Neural progenitor cell (in vitro differentiated cells): ENCODE data around the gene EMB. TPM values are rescaled to one million over a fixed set of nuclear protein-coding genes. Genes with fewer than 3 reads are reported as not detected.
"Not testable (repeated sequence)": the region's sequence is repeated elsewhere in the genome, so short reads cannot be mapped to it uniquely, and the experiment has no call there.

Experiments used
- DNase-seq: peaks from one replicate; pipeline ENCODE4 v3.0.0-alpha.2; 2016; ENCODE audit warnings: low spot score
- H2AFZ ChIP-seq: fragments of 200-600 bp; sonication (generic); replicated peaks from 2 replicates; pipeline ENCODE4 v1.6.1; 2016; ENCODE audit warnings: antibody characterized with exemption
- H3F3A ChIP-seq: fragments of 200-600 bp; sonication (generic); 2 replicates; pipeline ENCODE4 v1.6.1; 2016; ENCODE audit warnings: antibody characterized with exemption, low read depth
- H3K27ac ChIP-seq: fragments of 200-600 bp; sonication (generic); 2 replicates; pipeline ENCODE4 v1.5.1; 2016; ENCODE audit warnings: mild to moderate bottlenecking
- H3K27me3 ChIP-seq: fragments of 200-600 bp; sonication (generic); 2 replicates; pipeline ENCODE4 v1.6.1; 2016; ENCODE audit warnings: mild to moderate bottlenecking, moderate library complexity
- H3K36me3 ChIP-seq: fragments of 200-600 bp; sonication (generic); 2 replicates; pipeline ENCODE4 v1.5.1; 2016
- H3K4me1 ChIP-seq: fragments of 200-600 bp; sonication (generic); 2 replicates; pipeline ENCODE4 v1.6.1; 2016; ENCODE audit warnings: mixed run types
- H3K4me2 ChIP-seq: fragments of 200-600 bp; sonication (generic); 2 replicates; pipeline ENCODE4 v1.6.1; 2016
- H3K4me3 ChIP-seq: fragments of 200-600 bp; sonication (generic); 2 replicates; pipeline ENCODE4 v1.5.1; 2016
- H3K79me2 ChIP-seq: fragments of 200-600 bp; sonication (generic); 2 replicates; pipeline ENCODE4 v1.6.1; 2016; ENCODE audit warnings: low read depth
- H3K9ac ChIP-seq: fragments of 200-600 bp; sonication (generic); 2 replicates; pipeline ENCODE4 v1.6.1; 2016
- H3K9me3 ChIP-seq: fragments of 200-600 bp; sonication (generic); 2 replicates; pipeline ENCODE4 v1.5.1; 2016; ENCODE audit warnings: low read depth
- H4K20me1 ChIP-seq: fragments of 200-600 bp; sonication (generic); 2 replicates; pipeline ENCODE4 v1.6.1; 2016; ENCODE audit warnings: low read depth
- H3K27ac Mint-ChIP-seq: 3 replicates; pipeline ENCODE4 v1.8.0; 2021; ENCODE audit warnings: mixed read lengths
- H3K27me3 Mint-ChIP-seq: 2 replicates; pipeline ENCODE4 v1.8.0; 2022; ENCODE audit warnings: low read depth, mild to moderate bottlenecking, inconsistent platforms, moderate library complexity, mixed read lengths; ENCODE audit not compliant: insufficient read depth
- H3K36me3 Mint-ChIP-seq: 3 replicates; pipeline ENCODE4 v1.8.0; 2021; ENCODE audit warnings: mixed read lengths
- H3K4me1 Mint-ChIP-seq: 3 replicates; pipeline ENCODE4 v1.8.0; 2021; ENCODE audit warnings: mixed read lengths
- H3K4me3 Mint-ChIP-seq: 3 replicates; pipeline ENCODE4 v1.8.0; 2021; ENCODE audit warnings: mild to moderate bottlenecking, moderate library complexity, mixed read lengths
- H3K9me3 Mint-ChIP-seq: 3 replicates; pipeline ENCODE4 v1.8.0; 2020; ENCODE audit warnings: mixed read lengths
- CTCF ChIP-seq: fragments of 200-600 bp; sonication (generic); IDR thresholded peaks from 2 replicates; pipeline ENCODE4 v1.5.1; 2017; ENCODE audit warnings: antibody characterized with exemption, mild to moderate bottlenecking
- EZH2 ChIP-seq: fragments of 200-600 bp; sonication (generic); IDR thresholded peaks from 2 replicates; pipeline ENCODE4 v1.6.1; 2017; ENCODE audit warnings: antibody characterized with exemption, mild to moderate bottlenecking, moderate library complexity
- EZH2phosphoT487 ChIP-seq: fragments of 200-600 bp; sonication (generic); IDR thresholded peaks from 2 replicates; pipeline ENCODE4 v1.6.1; 2017; ENCODE audit warnings: antibody characterized with exemption
- total RNA-seq: library from RNA; depleted of rRNA; stranded (reverse); fragments of >200 nt; gene quantifications from 2 replicates; pipeline ENCODE4 v1.2.3, GENCODE V29; 2015; ENCODE audit warnings: low replicate concordance

EMB gene
- total RNA-seq, 1 donor from 2014 or later, result 40.6 TPM

GRCh38 chr5:50447941-50448340 lies 6.9 kb upstream of the EMB start:
- Histone ChIP-seq H3K27me3 (no peaks in the 10 kb centered on the region), H3K36me3 (no peaks in the 10 kb centered on the region), H3K27ac (no peak overlapping the region), H3K9me3 (no peaks in the 10 kb centered on the region), H2AFZ (no peak overlapping the region), H3K4me1 (no peaks in the 10 kb centered on the region), H3K79me2 (no peaks in the 10 kb centered on the region), H3F3A (no peaks in the 10 kb centered on the region), H3K4me3 (no peak overlapping the region), H4K20me1 (no peaks in the 10 kb centered on the region), H3K9ac (no peak overlapping the region), H3K4me2 (no peak overlapping the region)
- DNase-seq, result no peak
- peaks cover 3% of the 10 kb centered on the region for H3K4me1 Mint-ChIP-seq
- peaks cover 5% of the 10 kb centered on the region for H3K9me3 Mint-ChIP-seq
- peaks cover 8% of the 10 kb centered on the region for H3K27me3 Mint-ChIP-seq
- no peak overlapping the region for H3K4me3 Mint-ChIP-seq
- no peak overlapping the region for H3K27ac Mint-ChIP-seq
- TF ChIP-seq CTCF (no peak), EZH2phosphoT487 (no peak), EZH2 (no peak)
- no peaks in the 10 kb centered on the region for H3K36me3 Mint-ChIP-seq

GRCh38 chr5:50447228-50447627 lies 6.1 kb upstream of the EMB start:
- H3K9me3 Mint-ChIP-seq, result peaks cover 3% of the 10 kb centered on the region
- TF ChIP-seq EZH2phosphoT487 (no peak), EZH2 (no peak), CTCF (no peak)

GRCh38 chr5:50445296-50445949 lies 4.3 kb upstream of the EMB start:
- Mint-ChIP-seq H3K4me3 (no peak overlapping the region), H3K36me3 (no peaks in the 10 kb centered on the region), H3K27ac (no peak overlapping the region), H3K4me1 (peaks cover 13% of the 10 kb centered on the region), H3K9me3 (no peaks in the 10 kb centered on the region), H3K27me3 (peaks cover 8% of the 10 kb centered on the region)
- H4K20me1 ChIP-seq, result no peaks in the 10 kb centered on the region
- H3F3A ChIP-seq, result peaks cover 15% of the 10 kb centered on the region
- no peaks in the 10 kb centered on the region for H3K36me3 ChIP-seq
- TF ChIP-seq CTCF, result no peak
- TF ChIP-seq EZH2, result no peak
- no peak for TF ChIP-seq EZH2phosphoT487
- no peak overlapping the region for H2AFZ ChIP-seq
- no peaks in the 10 kb centered on the region for H3K27me3 ChIP-seq
- H3K4me2 ChIP-seq, result no peak overlapping the region
- peaks cover 5% of the 10 kb centered on the region for H3K4me1 ChIP-seq
- no peak overlapping the region for H3K27ac ChIP-seq
- no peak overlapping the region for H3K4me3 ChIP-seq
- H3K79me2 ChIP-seq, result no peaks in the 10 kb centered on the region
- H3K9ac ChIP-seq, result no peak overlapping the region
- H3K9me3 ChIP-seq, result no peaks in the 10 kb centered on the region
- no peak for DNase-seq

More at GRCh38 chr5:50447228-50447627, 6.1 kb upstream of the EMB start:
- Histone ChIP-seq H3K9me3 (no peaks in the 10 kb centered on the region), H3F3A (peaks cover 3% of the 10 kb centered on the region), H3K4me1 (no peaks in the 10 kb centered on the region), H3K27me3 (no peaks in the 10 kb centered on the region), H2AFZ (no peak overlapping the region), H3K4me3 (no peak overlapping the region), H3K4me2 (no peak overlapping the region), H3K36me3 (no peaks in the 10 kb centered on the region), H3K27ac (no peak overlapping the region), H4K20me1 (no peaks in the 10 kb centered on the region), H3K9ac (no peak overlapping the region), H3K79me2 (no peaks in the 10 kb centered on the region)
- Mint-ChIP-seq H3K4me1 (peaks cover 7% of the 10 kb centered on the region), H3K27ac (no peak overlapping the region), H3K27me3 (peaks cover 8% of the 10 kb centered on the region), H3K36me3 (no peaks in the 10 kb centered on the region), H3K4me3 (no peak overlapping the region)
- DNase-seq, result no peak

- not testable (repeated sequence) for H3K9me3 Mint-ChIP-seq, H3K27ac Mint-ChIP-seq, H3K9me3 ChIP-seq, H4K20me1 ChIP-seq, H3K36me3 ChIP-seq, H3K36me3 Mint-ChIP-seq, DNase-seq, H2AFZ ChIP-seq, H3K27ac ChIP-seq, H3K9ac ChIP-seq, H3K4me2 ChIP-seq, H3K4me1 ChIP-seq, H3K4me3 ChIP-seq, H3K79me2 ChIP-seq, H3K27me3 Mint-ChIP-seq, H3K27me3 ChIP-seq
- peaks cover 13% of the 10 kb centered on the region for H3K4me1 Mint-ChIP-seq
- H3K4me3 Mint-ChIP-seq, result peak overlapping the region; percentile 39
- H3F3A ChIP-seq, result peaks cover 15% of the 10 kb centered on the region
Measured at GRCh38 chr5:50442559-50443539, 1.8 kb upstream of the EMB start.
